ENCODE measurements around the gene HRH4.

The HRH4 gene

GRCh38 chr18:24466771-24467170 is 6.3 kb downstream of the HRH4 start:
- no peaks in the 10 kb centered on the region for H3K36me3 ChIP-seq (ENCODE audit: control insufficient read depth, insufficient read depth, low read length, severe bottlenecking)
- no peaks in the 10 kb centered on the region for H3K4me1 ChIP-seq (ENCODE audit: control insufficient read depth, insufficient read depth, low read length)
- no peaks in the 10 kb centered on the region for H3K9me3 ChIP-seq (ENCODE audit: control insufficient read depth, low read length)
- H3K9ac ChIP-seq (ENCODE audit: low read length), result no peak overlapping the region
- DNase-seq (ENCODE audit: low read depth), result no peak
- H3K4me3 ChIP-seq (ENCODE audit: low read length), result no peak overlapping the region
- H3K27me3 ChIP-seq (replicated peaks; ENCODE audit: control insufficient read depth, insufficient read depth, low read length), result no peaks in the 10 kb centered on the region

- no peak for DNase-seq (ENCODE audit: low read depth)
These were observed 9.7 kb downstream of the HRH4 start for GRCh38 chr18:24470022-24470618.

DNA sequence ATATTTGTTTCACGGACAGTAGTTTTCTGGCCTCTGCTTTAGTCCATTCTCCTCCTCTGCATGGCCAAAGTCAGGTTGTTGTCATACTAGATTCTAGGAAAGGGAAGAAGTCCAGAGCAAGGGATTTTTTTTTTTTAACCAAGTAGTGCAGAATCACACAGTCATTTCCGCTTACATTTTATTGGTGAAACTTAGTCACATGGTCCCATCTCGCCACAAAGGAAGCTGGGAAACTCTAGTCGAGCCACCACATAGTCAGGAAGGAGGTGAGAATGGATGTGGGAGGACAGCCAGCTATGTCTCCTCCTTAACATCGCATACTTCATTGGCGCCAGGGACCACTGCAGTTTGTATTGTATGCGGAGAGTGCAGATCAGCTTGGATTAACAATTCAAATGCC is 10.4 kb downstream of the HRH4 start:
- no peaks in the 10 kb centered on the region for H3K4me1 ChIP-seq (ENCODE audit: control insufficient read depth, insufficient read depth, low read length)
- H3K4me3 ChIP-seq (ENCODE audit: low read length), result no peak overlapping the region
- H3K9me3 ChIP-seq (ENCODE audit: control insufficient read depth, low read length), result no peaks in the 10 kb centered on the region
- H3K27me3 ChIP-seq (replicated peaks; ENCODE audit: control insufficient read depth, insufficient read depth, low read length), result no peaks in the 10 kb centered on the region
- H3K9ac ChIP-seq (ENCODE audit: low read length), result no peak overlapping the region
- no peaks in the 10 kb centered on the region for H3K36me3 ChIP-seq (ENCODE audit: control insufficient read depth, insufficient read depth, low read length, severe bottlenecking)
- no peak for DNase-seq (ENCODE audit: low read depth)

More at GRCh38 chr18:24470022-24470618, 9.7 kb downstream of the HRH4 start:
- Histone ChIP-seq H3K27me3 (replicated peaks; ENCODE audit: control insufficient read depth, insufficient read depth, low read length) (no peaks in the 10 kb centered on the region), H3K9ac (ENCODE audit: low read length) (no peak overlapping the region), H3K4me3 (ENCODE audit: low read length) (no peak overlapping the region), H3K4me1 (ENCODE audit: control insufficient read depth, insufficient read depth, low read length) (no peaks in the 10 kb centered on the region), H3K9me3 (ENCODE audit: control insufficient read depth, low read length) (no peaks in the 10 kb centered on the region), H3K36me3 (ENCODE audit: control insufficient read depth, insufficient read depth, low read length, severe bottlenecking) (no peaks in the 10 kb centered on the region)

DNA sequence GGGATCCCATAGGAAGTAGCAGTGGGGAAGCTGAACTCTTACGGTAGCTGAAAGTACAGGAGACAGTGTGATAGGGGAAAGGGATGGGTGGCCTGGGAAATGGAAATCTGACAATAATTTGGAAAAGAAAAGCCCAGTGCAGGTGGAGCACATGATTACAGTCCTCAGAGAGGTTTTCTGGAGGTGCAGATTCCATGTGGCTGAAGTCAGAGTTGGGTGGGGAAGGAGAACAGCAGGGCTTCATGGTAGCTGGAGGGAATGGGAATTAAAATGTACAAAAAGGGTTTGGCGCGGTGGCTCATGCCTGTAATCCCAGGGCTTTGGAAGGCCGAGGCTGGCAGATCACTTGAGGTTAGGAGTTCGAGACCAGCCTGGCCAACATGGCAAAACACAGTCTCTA is 12.2 kb downstream of the HRH4 start:
- no peak for DNase-seq (ENCODE audit: low read depth)
- no peaks in the 10 kb centered on the region for H3K9me3 ChIP-seq (ENCODE audit: control insufficient read depth, low read length)
- H3K4me3 ChIP-seq (ENCODE audit: low read length), result no peak overlapping the region
- H3K9ac ChIP-seq (ENCODE audit: low read length), result no peak overlapping the region
- no peaks in the 10 kb centered on the region for H3K36me3 ChIP-seq (ENCODE audit: control insufficient read depth, insufficient read depth, low read length, severe bottlenecking)
- no peaks in the 10 kb centered on the region for H3K27me3 ChIP-seq (replicated peaks; ENCODE audit: control insufficient read depth, insufficient read depth, low read length)
- H3K4me1 ChIP-seq (ENCODE audit: control insufficient read depth, insufficient read depth, low read length), result no peaks in the 10 kb centered on the region

GRCh38 chr18:24474406-24474805 is 14.0 kb downstream of the HRH4 start:
- no peaks in the 10 kb centered on the region for H3K36me3 ChIP-seq (ENCODE audit: control insufficient read depth, insufficient read depth, low read length, severe bottlenecking)

DNA sequence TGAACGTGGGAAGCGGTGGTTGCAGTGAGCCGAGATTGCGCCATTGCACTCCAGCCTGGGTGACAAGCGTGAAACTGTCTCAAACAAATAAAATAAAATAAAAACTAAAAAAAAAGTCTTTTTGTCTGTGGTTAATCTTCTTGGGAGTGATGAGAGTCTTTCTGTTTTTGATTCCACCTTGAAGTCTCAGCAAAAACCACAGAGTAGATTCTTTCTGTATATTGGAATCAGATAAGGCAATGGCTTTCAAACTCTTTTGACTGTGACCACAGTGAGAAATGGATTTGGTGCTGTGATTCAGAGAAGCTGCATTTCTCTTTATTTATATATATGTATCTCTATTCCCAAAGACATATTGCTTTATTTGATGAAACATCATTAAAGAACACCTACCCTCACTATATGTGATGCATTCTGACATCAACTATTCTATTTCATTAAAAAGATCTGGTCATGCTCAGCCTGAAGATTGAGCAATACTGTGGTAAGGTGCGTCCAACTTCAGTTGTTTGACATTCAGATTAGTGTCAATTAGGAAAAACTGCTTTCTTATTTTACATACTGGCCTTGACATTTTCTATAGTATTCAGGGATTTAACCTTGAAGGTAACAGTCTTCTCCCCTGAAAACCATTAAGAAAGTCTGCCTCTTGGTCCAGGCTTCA is 15.6 kb downstream of the HRH4 start:
- no peak overlapping the region for H3K4me3 ChIP-seq (ENCODE audit: low read length)
- H3K9ac ChIP-seq (ENCODE audit: low read length), result no peak overlapping the region
- H3K4me1 ChIP-seq (ENCODE audit: control insufficient read depth, insufficient read depth, low read length), result no peaks in the 10 kb centered on the region
- H3K27me3 ChIP-seq (replicated peaks; ENCODE audit: control insufficient read depth, insufficient read depth, low read length), result no peaks in the 10 kb centered on the region
- no peaks in the 10 kb centered on the region for H3K36me3 ChIP-seq (ENCODE audit: control insufficient read depth, insufficient read depth, low read length, severe bottlenecking)
- no peaks in the 10 kb centered on the region for H3K9me3 ChIP-seq (ENCODE audit: control insufficient read depth, low read length)
- no peak for DNase-seq (ENCODE audit: low read depth)

More at GRCh38 chr18:24474406-24474805, 14.0 kb downstream of the HRH4 start:
- H3K9ac ChIP-seq (ENCODE audit: low read length), result no peak overlapping the region
- H3K9me3 ChIP-seq (ENCODE audit: control insufficient read depth, low read length), result no peaks in the 10 kb centered on the region
- no peak for DNase-seq (ENCODE audit: low read depth)
- no peaks in the 10 kb centered on the region for H3K27me3 ChIP-seq (replicated peaks; ENCODE audit: control insufficient read depth, insufficient read depth, low read length)
- H3K4me1 ChIP-seq (ENCODE audit: control insufficient read depth, insufficient read depth, low read length), result no peaks in the 10 kb centered on the region
- H3K4me3 ChIP-seq (ENCODE audit: low read length), result no peak overlapping the region

- H3K4me3 ChIP-seq (ENCODE audit: low read length), result no peak overlapping the region
These were observed 18.9 kb downstream of the HRH4 start for GRCh38 chr18:24479371-24479770.

DNA sequence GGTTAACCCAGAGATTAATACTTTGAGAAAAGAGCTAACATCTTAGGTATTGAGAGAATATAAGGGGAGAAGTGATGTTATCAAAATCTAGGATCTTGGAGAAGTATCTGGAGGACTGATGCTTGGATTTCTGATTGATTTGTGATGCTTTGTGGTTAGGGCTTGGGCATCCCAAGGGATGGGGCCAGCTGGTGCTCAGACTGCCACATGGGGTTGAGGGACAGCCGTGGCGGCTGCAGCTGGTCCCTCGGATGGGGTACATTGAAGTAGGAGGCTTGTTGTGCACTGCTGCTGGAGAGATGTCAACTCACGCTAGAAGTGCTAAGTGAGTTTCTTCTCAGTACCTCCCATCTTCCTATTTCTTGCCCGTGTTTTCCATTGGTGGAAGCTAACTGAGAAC is 22.4 kb downstream of the HRH4 start:
- H3K4me3 ChIP-seq (ENCODE audit: low read length), result no peak overlapping the region
- H3K36me3 ChIP-seq (ENCODE audit: control insufficient read depth, insufficient read depth, low read length, severe bottlenecking), result no peaks in the 10 kb centered on the region
- H3K4me1 ChIP-seq (ENCODE audit: control insufficient read depth, insufficient read depth, low read length), result peaks cover 5% of the 10 kb centered on the region
- DNase-seq (ENCODE audit: low read depth), result no peak
- no peaks in the 10 kb centered on the region for H3K9me3 ChIP-seq (ENCODE audit: control insufficient read depth, low read length)
- H3K9ac ChIP-seq (ENCODE audit: low read length), result no peak overlapping the region
- peaks cover 3% of the 10 kb centered on the region for H3K27me3 ChIP-seq (replicated peaks; ENCODE audit: control insufficient read depth, insufficient read depth, low read length)

More at GRCh38 chr18:24479371-24479770, 18.9 kb downstream of the HRH4 start:
- H3K36me3 ChIP-seq (ENCODE audit: control insufficient read depth, insufficient read depth, low read length, severe bottlenecking), result no peaks in the 10 kb centered on the region
- no peak overlapping the region for H3K9ac ChIP-seq (ENCODE audit: low read length)
- DNase-seq (ENCODE audit: low read depth), result no peak
- H3K9me3 ChIP-seq (ENCODE audit: control insufficient read depth, low read length), result no peaks in the 10 kb centered on the region
- no peaks in the 10 kb centered on the region for H3K27me3 ChIP-seq (replicated peaks; ENCODE audit: control insufficient read depth, insufficient read depth, low read length)
- H3K4me1 ChIP-seq (ENCODE audit: control insufficient read depth, insufficient read depth, low read length), result no peaks in the 10 kb centered on the region

- Histone ChIP-seq H3K4me3 (ENCODE audit: low read length) (no peak overlapping the region), H3K36me3 (ENCODE audit: control insufficient read depth, insufficient read depth, low read length, severe bottlenecking) (no peaks in the 10 kb centered on the region), H3K9me3 (ENCODE audit: control insufficient read depth, low read length) (no peaks in the 10 kb centered on the region), H3K27me3 (replicated peaks; ENCODE audit: control insufficient read depth, insufficient read depth, low read length) (peaks cover 3% of the 10 kb centered on the region), H3K9ac (ENCODE audit: low read length) (no peak overlapping the region), H3K4me1 (ENCODE audit: control insufficient read depth, insufficient read depth, low read length) (peaks cover 10% of the 10 kb centered on the region)
- no peak for DNase-seq (ENCODE audit: low read depth)
These were observed 25.2 kb downstream of the HRH4 start for GRCh38 chr18:24485681-24486080.

DNA sequence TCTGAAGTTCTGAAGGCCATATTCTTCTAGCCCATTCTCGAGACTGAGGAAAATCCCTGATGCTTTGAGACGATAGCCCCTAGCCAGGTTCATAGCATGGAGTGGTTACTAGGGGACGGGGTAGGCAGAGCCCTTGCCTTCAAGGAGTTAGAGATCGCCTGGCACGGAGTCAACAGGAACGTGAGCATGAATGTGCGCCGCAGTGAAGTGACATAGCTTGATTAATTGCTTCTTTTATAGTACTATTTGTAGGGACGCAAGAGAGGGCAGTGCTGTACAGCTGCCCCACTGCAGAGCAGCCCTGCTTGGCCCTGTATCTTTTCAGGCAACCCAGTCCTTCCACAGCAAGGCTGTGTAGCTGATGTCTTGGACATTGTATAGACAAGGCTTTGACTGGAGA is 26.2 kb downstream of the HRH4 start:
- Histone ChIP-seq H3K36me3 (ENCODE audit: control insufficient read depth, insufficient read depth, low read length, severe bottlenecking) (no peaks in the 10 kb centered on the region), H3K9ac (ENCODE audit: low read length) (no peak overlapping the region), H3K9me3 (ENCODE audit: control insufficient read depth, low read length) (no peaks in the 10 kb centered on the region), H3K4me1 (ENCODE audit: control insufficient read depth, insufficient read depth, low read length) (peaks cover 11% of the 10 kb centered on the region), H3K4me3 (ENCODE audit: low read length) (no peak overlapping the region), H3K27me3 (replicated peaks; ENCODE audit: control insufficient read depth, insufficient read depth, low read length) (peaks cover 3% of the 10 kb centered on the region)
- DNase-seq (ENCODE audit: low read depth), result no peak

DNA sequence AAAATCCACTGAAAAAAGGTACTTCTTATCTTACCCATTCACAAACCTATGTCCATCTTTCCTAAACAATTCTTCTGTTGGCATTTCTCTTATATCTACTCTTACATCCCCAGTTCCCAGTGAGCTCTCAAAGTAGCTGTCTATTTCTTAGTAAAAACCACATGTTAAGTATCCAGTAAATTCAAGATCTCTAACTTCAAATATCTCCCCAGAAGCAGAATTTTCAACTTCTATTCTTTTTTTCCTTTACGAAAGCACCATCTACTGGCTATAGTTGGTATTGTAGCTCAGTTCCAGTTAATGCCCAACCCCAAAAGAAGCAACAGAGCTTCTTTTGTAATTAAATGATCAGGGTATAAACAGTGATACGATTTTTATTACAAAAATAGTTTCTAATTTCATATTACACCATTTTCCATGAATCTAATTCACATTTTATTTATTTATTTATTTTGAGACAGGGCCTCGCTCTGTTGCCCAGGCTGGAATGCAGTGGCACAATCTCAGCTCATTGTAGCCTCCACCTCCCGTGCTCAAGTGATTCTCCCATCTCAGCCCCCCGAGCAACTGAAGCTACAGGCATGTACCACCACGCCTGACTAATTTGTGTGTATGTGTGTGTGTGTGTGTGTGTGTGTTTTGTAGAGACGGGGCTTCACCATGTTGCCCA is 28.5 kb downstream of the HRH4 start:
- Histone ChIP-seq H3K9ac (ENCODE audit: low read length) (no peak overlapping the region), H3K36me3 (ENCODE audit: control insufficient read depth, insufficient read depth, low read length, severe bottlenecking) (no peaks in the 10 kb centered on the region), H3K9me3 (ENCODE audit: control insufficient read depth, low read length) (no peaks in the 10 kb centered on the region), H3K4me1 (ENCODE audit: control insufficient read depth, insufficient read depth, low read length) (peaks cover 11% of the 10 kb centered on the region), H3K27me3 (replicated peaks; ENCODE audit: control insufficient read depth, insufficient read depth, low read length) (peaks cover 3% of the 10 kb centered on the region), H3K4me3 (ENCODE audit: low read length) (no peak overlapping the region)
- DNase-seq (ENCODE audit: low read depth), result peak; percentile 81

Measured in adipocyte (in vitro differentiated cells).